ENCODE data around the gene PXMP2.

Gene PXMP2

GRCh38 chr12:132647858-132648257 lies 39.5 kb upstream of the PXMP2 start:
- Histone ChIP-seq H3K4me3 (ENCODE audit: insufficient read depth, low read depth, low read length, poor library complexity, severe bottlenecking) (no peak overlapping the region), H3K36me3 (ENCODE audit: control insufficient read depth, insufficient read depth, low read length) (peaks cover 27% of the 10 kb centered on the region), H3K9me3 (ENCODE audit: control insufficient read depth, low read length) (no peaks in the 10 kb centered on the region), H3K27me3 (replicated peaks; ENCODE audit: control insufficient read depth, insufficient read depth, low read length, poor library complexity, severe bottlenecking) (no peaks in the 10 kb centered on the region), H3K4me1 (ENCODE audit: control insufficient read depth, insufficient read depth, low read length, poor library complexity, severe bottlenecking) (no peaks in the 10 kb centered on the region), H3K27ac (ENCODE audit: insufficient read depth, low read length, poor library complexity, severe bottlenecking) (no peak overlapping the region)
- DNase-seq, result no peak

GRCh38 chr12:132648616-132649225 lies 38.7 kb upstream of the PXMP2 start:
- H3K27ac ChIP-seq (ENCODE audit: insufficient read depth, low read length, poor library complexity, severe bottlenecking), result no peak overlapping the region
- no peak overlapping the region for H3K4me3 ChIP-seq (ENCODE audit: insufficient read depth, low read depth, low read length, poor library complexity, severe bottlenecking)
- no peak for DNase-seq
- H3K4me1 ChIP-seq (ENCODE audit: control insufficient read depth, insufficient read depth, low read length, poor library complexity, severe bottlenecking), result no peaks in the 10 kb centered on the region
- no peaks in the 10 kb centered on the region for H3K27me3 ChIP-seq (replicated peaks; ENCODE audit: control insufficient read depth, insufficient read depth, low read length, poor library complexity, severe bottlenecking)
- H3K9me3 ChIP-seq (ENCODE audit: control insufficient read depth, low read length), result no peaks in the 10 kb centered on the region
- H3K36me3 ChIP-seq (ENCODE audit: control insufficient read depth, insufficient read depth, low read length), result peaks cover 22% of the 10 kb centered on the region

- Histone ChIP-seq H3K4me3 (ENCODE audit: insufficient read depth, low read depth, low read length, poor library complexity, severe bottlenecking) (no peak overlapping the region), H3K36me3 (ENCODE audit: control insufficient read depth, insufficient read depth, low read length) (peaks cover 24% of the 10 kb centered on the region), H3K9me3 (ENCODE audit: control insufficient read depth, low read length) (no peaks in the 10 kb centered on the region), H3K4me1 (ENCODE audit: control insufficient read depth, insufficient read depth, low read length, poor library complexity, severe bottlenecking) (no peaks in the 10 kb centered on the region), H3K27me3 (replicated peaks; ENCODE audit: control insufficient read depth, insufficient read depth, low read length, poor library complexity, severe bottlenecking) (no peaks in the 10 kb centered on the region), H3K27ac (ENCODE audit: insufficient read depth, low read length, poor library complexity, severe bottlenecking) (no peak overlapping the region)
- DNase-seq, result no peak
These were observed 38.0 kb upstream of the PXMP2 start for GRCh38 chr12:132649226-132649945.

DNA sequence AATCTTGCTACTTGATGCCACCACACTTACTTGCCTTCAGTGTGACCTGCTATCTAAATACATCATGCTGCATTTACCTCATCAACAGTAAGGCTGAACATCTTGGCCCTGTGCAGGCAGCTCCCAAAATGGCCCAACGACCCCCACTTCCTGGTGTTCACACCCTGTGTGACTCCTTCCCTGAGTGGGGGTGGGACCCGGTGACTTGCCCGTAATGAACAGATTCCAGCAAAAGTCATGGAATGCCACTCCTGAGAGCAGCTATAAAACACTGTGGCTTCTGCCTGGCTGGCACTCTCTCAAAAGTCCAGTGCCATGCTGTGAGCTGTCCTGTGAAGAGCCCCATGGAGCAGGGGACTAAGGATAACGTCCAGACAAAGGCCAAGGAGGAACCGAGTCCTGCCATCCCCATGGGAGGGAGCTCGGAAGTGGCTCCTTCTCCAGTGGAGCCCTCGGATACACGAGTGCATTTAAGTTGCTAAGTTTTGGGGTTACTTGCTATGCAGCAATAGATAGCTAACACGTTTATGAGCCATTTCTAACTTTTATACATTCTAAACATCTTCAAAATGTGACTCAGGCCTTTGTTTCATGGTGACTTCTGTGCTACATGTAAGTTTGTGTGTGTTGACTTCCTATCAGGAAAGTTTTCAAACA lies 35.8 kb upstream of the PXMP2 start:
- H3K36me3 ChIP-seq (ENCODE audit: control insufficient read depth, insufficient read depth, low read length), result peaks cover 29% of the 10 kb centered on the region

DNA sequence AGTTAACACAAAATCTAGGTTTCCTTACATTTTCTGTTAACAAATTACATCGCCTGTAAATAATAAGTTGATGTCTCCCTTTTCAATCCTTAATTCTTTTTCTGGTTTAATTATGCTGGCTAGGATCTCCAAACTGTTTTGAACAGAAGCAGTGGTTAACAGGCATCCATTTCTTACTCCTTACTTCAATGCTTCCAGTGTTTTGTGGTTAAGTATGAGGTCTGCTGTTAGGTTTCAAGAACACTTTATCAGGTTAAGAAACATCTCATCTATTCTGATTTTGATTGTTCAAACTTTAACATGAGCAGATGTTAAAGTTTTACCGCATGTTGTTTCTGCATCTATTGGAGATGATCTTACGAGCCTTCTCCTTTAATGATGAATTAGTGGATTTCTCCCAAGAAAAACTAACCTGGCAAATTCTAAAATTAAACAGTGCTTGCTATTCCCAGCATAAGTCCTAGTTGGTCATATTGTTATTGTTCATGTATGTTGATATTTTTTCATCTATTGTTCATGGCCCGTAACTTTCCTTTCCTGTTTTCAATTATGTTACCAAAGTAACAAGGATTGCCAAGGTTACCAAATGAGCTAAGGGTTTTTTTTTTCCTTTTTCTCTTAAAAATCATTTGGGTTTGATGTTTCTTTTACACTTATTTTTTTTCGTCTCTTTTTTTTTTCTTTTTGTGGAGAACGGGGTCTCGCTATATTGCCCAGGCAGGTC lies 33.7 kb upstream of the PXMP2 start:
- Histone ChIP-seq H3K9me3 (ENCODE audit: control insufficient read depth, low read length) (no peaks in the 10 kb centered on the region), H3K4me1 (ENCODE audit: control insufficient read depth, insufficient read depth, low read length, poor library complexity, severe bottlenecking) (no peaks in the 10 kb centered on the region), H3K27me3 (replicated peaks; ENCODE audit: control insufficient read depth, insufficient read depth, low read length, poor library complexity, severe bottlenecking) (no peaks in the 10 kb centered on the region), H3K36me3 (ENCODE audit: control insufficient read depth, insufficient read depth, low read length) (peaks cover 43% of the 10 kb centered on the region), H3K4me3 (ENCODE audit: insufficient read depth, low read depth, low read length, poor library complexity, severe bottlenecking) (no peak overlapping the region), H3K27ac (ENCODE audit: insufficient read depth, low read length, poor library complexity, severe bottlenecking) (no peak overlapping the region)
- DNase-seq, result no peak

More for the DNA sequence above, 35.8 kb upstream of the PXMP2 start:
- Histone ChIP-seq H3K9me3 (ENCODE audit: control insufficient read depth, low read length) (no peaks in the 10 kb centered on the region), H3K4me3 (ENCODE audit: insufficient read depth, low read depth, low read length, poor library complexity, severe bottlenecking) (no peak overlapping the region), H3K4me1 (ENCODE audit: control insufficient read depth, insufficient read depth, low read length, poor library complexity, severe bottlenecking) (no peaks in the 10 kb centered on the region), H3K27ac (ENCODE audit: insufficient read depth, low read length, poor library complexity, severe bottlenecking) (no peak overlapping the region), H3K27me3 (replicated peaks; ENCODE audit: control insufficient read depth, insufficient read depth, low read length, poor library complexity, severe bottlenecking) (no peaks in the 10 kb centered on the region)
- no peak for DNase-seq

GRCh38 chr12:132657004-132657727 lies 30.2 kb upstream of the PXMP2 start:
- Histone ChIP-seq H3K9me3 (ENCODE audit: control insufficient read depth, low read length) (no peaks in the 10 kb centered on the region), H3K27me3 (replicated peaks; ENCODE audit: control insufficient read depth, insufficient read depth, low read length, poor library complexity, severe bottlenecking) (no peaks in the 10 kb centered on the region), H3K4me3 (ENCODE audit: insufficient read depth, low read depth, low read length, poor library complexity, severe bottlenecking) (no peak overlapping the region), H3K27ac (ENCODE audit: insufficient read depth, low read length, poor library complexity, severe bottlenecking) (no peak overlapping the region), H3K36me3 (ENCODE audit: control insufficient read depth, insufficient read depth, low read length) (peaks cover 64% of the 10 kb centered on the region), H3K4me1 (ENCODE audit: control insufficient read depth, insufficient read depth, low read length, poor library complexity, severe bottlenecking) (no peaks in the 10 kb centered on the region)
- no peak for DNase-seq

DNA sequence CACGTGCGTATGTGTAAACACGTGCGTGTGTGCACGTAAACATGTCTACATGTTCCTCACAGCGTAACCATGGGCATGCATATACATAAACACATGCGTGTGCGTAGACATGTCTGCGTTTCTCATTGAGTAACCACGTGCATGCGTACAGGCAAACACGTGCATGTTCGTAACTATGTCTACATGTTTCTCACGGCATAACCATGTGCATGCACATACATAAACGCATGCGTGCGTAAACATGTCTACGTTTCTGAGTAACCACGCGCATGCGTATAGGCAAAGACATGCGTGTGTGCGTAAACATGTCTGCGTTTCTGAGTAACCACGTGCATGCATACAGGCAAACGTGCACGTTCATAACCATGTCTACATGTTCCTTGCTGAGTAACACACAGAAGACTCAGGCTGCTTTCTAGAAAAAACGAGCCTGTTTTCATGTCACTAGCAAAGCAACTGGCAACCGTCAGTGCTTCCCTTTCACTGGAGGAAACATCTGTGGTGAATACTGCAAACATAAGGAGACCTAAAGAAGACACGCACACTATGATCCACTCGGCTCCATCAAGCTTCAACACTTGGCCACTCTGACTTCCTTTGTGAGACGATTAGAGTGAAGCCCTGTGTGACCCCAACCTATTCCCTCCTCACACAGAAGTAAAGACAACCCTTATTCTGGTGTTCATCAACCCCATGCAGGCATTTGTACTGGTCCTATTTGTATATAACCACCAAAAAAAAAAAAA lies 29.1 kb upstream of the PXMP2 start:
- H3K36me3 ChIP-seq (ENCODE audit: control insufficient read depth, insufficient read depth, low read length), result peaks cover 58% of the 10 kb centered on the region
- no peak overlapping the region for H3K27ac ChIP-seq (ENCODE audit: insufficient read depth, low read length, poor library complexity, severe bottlenecking)
- H3K9me3 ChIP-seq (ENCODE audit: control insufficient read depth, low read length), result no peaks in the 10 kb centered on the region

DNA sequence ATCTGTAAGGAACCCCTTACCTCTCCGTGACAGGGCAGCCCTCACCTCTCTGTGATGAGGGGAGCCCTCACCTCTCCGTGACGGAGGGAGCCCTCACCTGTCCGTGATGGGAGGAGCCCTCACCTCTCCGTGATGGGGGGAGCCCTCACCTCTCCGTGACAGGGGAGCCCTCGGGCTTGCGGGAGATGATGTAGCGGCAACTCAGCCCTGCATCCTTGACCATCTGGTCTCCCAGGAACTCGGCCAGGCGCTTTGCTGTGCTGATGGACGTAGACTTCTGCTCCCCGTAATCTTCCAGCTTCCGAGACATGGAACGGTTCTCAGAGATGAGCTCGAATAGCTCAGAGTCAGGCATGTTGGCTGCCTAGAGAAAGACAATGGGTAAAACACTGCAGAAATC lies 28.2 kb upstream of the PXMP2 start:
- H3K36me3 ChIP-seq (ENCODE audit: control insufficient read depth, insufficient read depth, low read length), result peaks cover 63% of the 10 kb centered on the region
- H3K27ac ChIP-seq (ENCODE audit: insufficient read depth, low read length, poor library complexity, severe bottlenecking), result no peak overlapping the region
- H3K9me3 ChIP-seq (ENCODE audit: control insufficient read depth, low read length), result no peaks in the 10 kb centered on the region
- no peaks in the 10 kb centered on the region for H3K27me3 ChIP-seq (replicated peaks; ENCODE audit: control insufficient read depth, insufficient read depth, low read length, poor library complexity, severe bottlenecking)
- no peak for DNase-seq
- H3K4me1 ChIP-seq (ENCODE audit: control insufficient read depth, insufficient read depth, low read length, poor library complexity, severe bottlenecking), result no peaks in the 10 kb centered on the region
- no peak overlapping the region for H3K4me3 ChIP-seq (ENCODE audit: insufficient read depth, low read depth, low read length, poor library complexity, severe bottlenecking)

More for the DNA sequence above, 29.1 kb upstream of the PXMP2 start:
- no peaks in the 10 kb centered on the region for H3K4me1 ChIP-seq (ENCODE audit: control insufficient read depth, insufficient read depth, low read length, poor library complexity, severe bottlenecking)
- no peak for DNase-seq
- H3K4me3 ChIP-seq (ENCODE audit: insufficient read depth, low read depth, low read length, poor library complexity, severe bottlenecking), result no peak overlapping the region
- H3K27me3 ChIP-seq (replicated peaks; ENCODE audit: control insufficient read depth, insufficient read depth, low read length, poor library complexity, severe bottlenecking), result no peaks in the 10 kb centered on the region

DNA sequence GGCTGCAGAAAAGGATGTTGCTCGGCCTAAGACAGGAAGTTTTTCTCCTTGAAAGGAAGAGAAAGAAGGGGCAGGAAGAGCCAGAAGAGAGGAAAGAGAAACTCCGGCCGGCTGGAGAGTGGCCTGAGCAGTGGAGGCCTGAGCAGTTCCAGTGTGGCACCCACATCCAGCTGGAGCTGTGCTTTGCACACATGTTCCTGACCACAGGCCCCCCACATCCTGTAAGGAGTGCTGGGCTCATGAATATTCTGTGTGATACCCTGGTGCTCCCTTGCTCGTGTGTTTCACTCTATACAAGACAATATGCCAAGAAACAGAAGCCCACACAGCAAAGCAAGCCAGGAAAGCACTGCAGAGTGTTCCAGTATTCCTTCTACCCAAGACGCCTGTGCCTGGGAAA lies 27.3 kb upstream of the PXMP2 start:
- Histone ChIP-seq H3K9me3 (ENCODE audit: control insufficient read depth, low read length) (no peaks in the 10 kb centered on the region), H3K27ac (ENCODE audit: insufficient read depth, low read length, poor library complexity, severe bottlenecking) (no peak overlapping the region), H3K27me3 (replicated peaks; ENCODE audit: control insufficient read depth, insufficient read depth, low read length, poor library complexity, severe bottlenecking) (no peaks in the 10 kb centered on the region), H3K4me1 (ENCODE audit: control insufficient read depth, insufficient read depth, low read length, poor library complexity, severe bottlenecking) (no peaks in the 10 kb centered on the region), H3K4me3 (ENCODE audit: insufficient read depth, low read depth, low read length, poor library complexity, severe bottlenecking) (no peak overlapping the region), H3K36me3 (ENCODE audit: control insufficient read depth, insufficient read depth, low read length) (peaks cover 65% of the 10 kb centered on the region)
- no peak for DNase-seq

All from effector memory CD4-positive, alpha-beta T cell (primary cell).